T-helper 17 cell (primary cell): ENCODE measurements around the gene CD69. TPM values are rescaled to one million over a fixed set of nuclear protein-coding genes. Genes with fewer than 3 reads are reported as not detected.
A peak's percentile ranks its signal among the peaks of the same experiment; 100 is the strongest.
"Not testable (repeated sequence)": the region's sequence is repeated elsewhere in the genome, so short reads cannot be mapped to it uniquely, and the experiment has no call there.

ENCODE experiments used
- ATAC-seq: fragments of 150-1000 bp; cut with Tn5 transposase; 2 replicates; pipeline ENCODE4 v1.10.0; 2021; ENCODE audit warnings: mild to moderate bottlenecking, moderate library complexity
- DNase-seq, 3 donors: peaks; one replicate each; pipeline versions ENCODE4 v3.0.0 to v3.0.0-alpha.2; 2020 to 2021
- H3K9me3 ChIP-seq: one replicate; pipeline ENCODE4 v1.7.0; 2013; ENCODE audit warnings: low read length, mild to moderate bottlenecking; ENCODE audit not compliant: control insufficient read depth, poor library complexity, severe bottlenecking
- H3K27ac Mint-ChIP-seq: one replicate; pipeline ENCODE4 v1.8.0; 2022; ENCODE audit warnings: mild to moderate bottlenecking, moderate library complexity, mixed read lengths
- H3K27me3 Mint-ChIP-seq: one replicate; pipeline ENCODE4 v1.8.0; 2022; ENCODE audit warnings: mixed read lengths
- H3K36me3 Mint-ChIP-seq: one replicate; pipeline ENCODE4 v1.8.0; 2022; ENCODE audit warnings: low read depth, mixed read lengths
- H3K4me1 Mint-ChIP-seq: one replicate; pipeline ENCODE4 v1.8.0; 2022; ENCODE audit warnings: mild to moderate bottlenecking, mixed read lengths
- H3K4me3 Mint-ChIP-seq: one replicate; pipeline ENCODE4 v1.8.0; 2022; ENCODE audit warnings: mild to moderate bottlenecking, moderate library complexity, mixed read lengths
- total RNA-seq, 4 donors: library from RNA in 2 of 4; stranded (reverse) in 2 of 4; gene quantifications; one replicate each; pipeline ENCODE4 v1.2.3 and lab custom pipeline; 2022 to 2026

The CD69 gene
- total RNA-seq, 2 donors from 2014 or later = 1,001 to 1,104 TPM

DNA sequence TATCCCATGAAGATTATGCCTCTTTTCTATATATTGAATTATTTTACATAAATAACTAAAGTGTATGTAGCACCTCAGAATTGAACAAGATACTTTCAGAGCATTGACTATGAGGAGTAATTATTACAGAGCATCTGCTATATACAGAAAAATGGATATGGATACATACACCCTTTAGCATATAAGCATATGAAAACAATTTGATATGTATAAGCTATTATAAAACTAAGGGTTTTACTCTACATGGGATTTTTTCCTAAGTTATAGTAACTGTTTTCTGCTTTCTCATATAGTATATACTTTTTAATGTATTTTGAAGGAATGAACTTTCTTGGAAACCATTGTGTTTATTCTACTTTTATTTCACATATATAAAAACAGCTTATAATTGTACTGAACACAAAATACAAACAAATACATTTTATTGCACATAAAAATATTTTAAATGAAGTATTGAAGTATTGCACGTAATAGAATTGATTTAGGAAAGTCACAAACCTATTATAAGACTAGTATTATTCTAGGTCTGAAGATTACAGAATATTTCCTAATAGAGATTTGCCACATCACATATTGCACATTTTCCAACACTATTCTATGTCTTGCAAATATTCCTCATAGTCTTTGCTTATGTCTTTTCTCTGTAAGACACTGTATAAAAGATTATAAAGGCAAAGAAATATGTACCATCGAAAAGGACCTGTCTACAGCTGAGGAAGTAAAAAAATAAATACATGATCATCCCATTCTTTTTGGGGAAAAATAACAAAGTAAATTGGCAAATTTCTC, 8.4 kb downstream of the CD69 start:
- peak; percentile 29 for ATAC-seq
- Mint-ChIP-seq H3K27ac (peak overlapping the region; percentile 99), H3K4me3 (peak overlapping the region; percentile 78), H3K4me1 (peaks cover 43% of the 10 kb centered on the region), H3K36me3 (peaks cover 15% of the 10 kb centered on the region), H3K27me3 (no peaks in the 10 kb centered on the region)
- DNase-seq = no peak
- no peaks in the 10 kb centered on the region for H3K9me3 ChIP-seq

DNA sequence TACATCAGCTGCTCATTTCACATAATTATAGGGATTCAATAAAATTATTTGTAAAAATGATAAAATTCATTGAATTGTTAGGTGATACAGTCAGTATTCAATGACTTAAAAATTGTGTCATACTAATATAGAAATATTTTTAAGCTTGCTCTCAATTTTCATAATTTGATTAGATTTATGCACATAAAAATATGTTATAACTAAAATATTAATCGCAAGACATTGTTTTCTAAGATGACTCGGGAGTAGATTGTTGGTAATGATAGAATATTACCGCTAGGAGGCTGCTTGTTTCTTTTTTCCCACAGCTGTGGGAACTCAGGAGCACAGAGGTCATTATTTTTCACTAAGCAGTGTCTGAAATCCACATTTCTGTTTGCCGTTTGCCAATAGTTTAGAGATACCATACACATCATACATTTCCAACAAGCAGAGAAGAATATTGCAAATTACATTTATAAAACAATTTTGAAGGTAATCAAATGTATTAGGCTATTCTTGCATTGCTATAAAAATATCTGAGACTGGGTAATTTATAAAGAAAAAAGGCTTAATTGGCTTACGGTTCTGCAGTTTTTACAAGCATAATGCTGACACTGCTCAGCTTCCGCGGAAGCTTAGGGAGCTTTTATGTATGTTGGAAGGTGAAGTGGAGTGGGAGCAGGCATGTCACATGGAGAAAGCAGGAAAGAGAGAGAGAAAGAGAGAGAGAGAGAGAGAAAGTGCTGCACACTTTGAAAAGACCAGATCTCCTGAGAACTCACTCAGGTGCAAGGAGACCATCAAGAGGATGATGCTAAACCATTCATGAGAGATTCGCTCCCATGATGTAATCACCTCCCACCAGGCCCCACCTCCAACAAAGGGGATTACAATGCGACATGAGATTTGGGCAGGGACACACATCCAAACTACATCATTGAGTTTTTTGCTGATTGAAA, 9.2 kb downstream of the CD69 start:
- no peaks in the 10 kb centered on the region for H3K9me3 ChIP-seq
- DNase-seq = peak in 2 of 3 donors; percentile 36 to 38
- Mint-ChIP-seq H3K4me1 (peaks cover 41% of the 10 kb centered on the region), H3K4me3 (peak overlapping the region; percentile 78), H3K27ac (peak overlapping the region; percentile 99), H3K36me3 (peaks cover 15% of the 10 kb centered on the region), H3K27me3 (no peaks in the 10 kb centered on the region)
- peak; percentile 61 for ATAC-seq

DNA sequence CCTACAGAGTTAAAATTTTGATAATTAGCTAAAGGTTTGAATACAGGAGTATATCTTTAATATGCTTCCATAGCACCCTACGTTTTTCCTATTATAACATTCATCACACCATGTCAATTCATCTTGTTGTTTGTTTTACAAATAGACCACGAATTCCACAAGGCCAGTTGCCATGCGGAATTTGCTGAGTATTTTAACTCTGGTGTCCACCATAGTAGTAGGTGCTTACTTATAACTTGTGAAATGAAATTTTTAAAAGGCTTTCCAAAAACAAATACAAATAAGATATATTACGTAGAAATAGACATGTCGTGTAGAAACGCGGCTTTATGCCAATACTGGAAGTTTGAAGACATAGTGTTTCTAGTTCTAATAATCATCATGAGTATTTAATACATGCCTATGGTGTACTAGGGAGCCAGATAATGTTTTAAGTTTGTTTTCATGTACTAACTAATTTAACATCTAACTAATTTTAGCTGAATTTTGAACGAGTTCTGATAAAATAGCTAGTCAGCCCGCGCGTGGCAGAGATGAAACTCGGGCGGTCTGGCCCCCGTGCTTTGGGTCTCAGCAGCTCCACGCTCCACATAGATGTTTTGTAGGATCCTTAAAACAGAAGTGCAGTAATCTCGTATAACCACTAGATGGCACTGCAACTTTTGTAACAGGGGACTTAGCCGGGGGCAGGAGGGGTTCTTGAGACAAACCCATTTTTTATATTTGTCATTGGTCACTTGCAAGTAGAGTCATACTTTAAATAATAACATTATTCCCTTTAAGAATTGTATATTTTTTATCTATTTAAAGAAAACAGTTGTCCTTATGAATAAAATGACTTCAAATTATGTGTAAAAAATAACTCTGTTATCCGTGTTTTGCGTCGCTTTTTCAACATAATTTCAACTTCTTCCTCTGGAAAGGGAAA, 10.2 kb downstream of the CD69 start:
- H3K36me3 Mint-ChIP-seq = peaks cover 12% of the 10 kb centered on the region
- no peaks in the 10 kb centered on the region for H3K9me3 ChIP-seq
- ATAC-seq = peak; percentile 63
- H3K4me3 Mint-ChIP-seq = peak overlapping the region; percentile 59
- peaks cover 35% of the 10 kb centered on the region for H3K4me1 Mint-ChIP-seq
- H3K27ac Mint-ChIP-seq = peak overlapping the region; percentile 99
- H3K27me3 Mint-ChIP-seq = no peaks in the 10 kb centered on the region
- DNase-seq = peak in 1 of 3 donors; percentile 27

DNA sequence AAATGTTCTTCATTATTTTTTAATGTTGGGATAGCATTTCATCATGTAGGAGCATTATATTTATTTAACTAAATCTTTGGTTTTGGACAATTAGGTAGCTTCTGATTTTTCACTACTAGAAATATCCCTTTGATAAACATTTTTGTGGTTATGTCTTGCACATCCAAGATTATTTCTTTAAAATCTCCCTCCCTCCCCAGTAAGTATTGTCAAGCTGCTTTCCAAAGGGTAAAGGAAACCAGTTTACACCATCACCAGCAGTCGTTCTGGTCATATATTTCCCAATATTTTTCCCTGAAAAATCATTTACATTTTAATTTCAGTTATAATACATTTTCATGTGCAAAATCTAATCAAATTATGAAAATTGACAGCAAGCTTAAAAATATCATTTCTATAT, 11.1 kb downstream of the CD69 start:
- no peak for DNase-seq

DNA sequence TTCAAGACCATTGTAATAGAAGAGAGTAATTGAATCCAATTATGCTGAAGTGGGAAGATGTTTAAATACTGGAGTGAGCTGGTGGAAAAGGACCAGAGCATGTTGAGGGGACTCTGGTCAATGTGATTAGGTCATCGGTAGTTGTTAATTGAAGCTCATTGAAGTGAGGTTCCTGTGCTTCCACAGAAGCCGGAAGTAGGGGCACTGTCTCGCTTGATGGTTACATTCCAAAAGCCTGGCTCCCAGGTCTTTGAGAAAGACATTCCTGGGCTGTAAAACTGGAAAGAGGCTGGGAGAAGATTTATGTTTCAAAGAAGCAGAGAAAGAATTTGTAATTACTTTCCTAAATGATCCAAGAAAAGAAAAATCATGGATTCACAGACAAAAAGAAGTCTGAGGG, 15.5 kb downstream of the CD69 start:
- no peaks in the 10 kb centered on the region for H3K27me3 Mint-ChIP-seq
- ATAC-seq (no peak), DNase-seq (no peak)
- no peaks in the 10 kb centered on the region for H3K9me3 ChIP-seq
- H3K27ac Mint-ChIP-seq = no peak overlapping the region
- H3K4me3 Mint-ChIP-seq = no peak overlapping the region
- peaks cover 34% of the 10 kb centered on the region for H3K4me1 Mint-ChIP-seq
- no peaks in the 10 kb centered on the region for H3K36me3 Mint-ChIP-seq

More for the DNA sequence above, 11.1 kb downstream of the CD69 start:
- Mint-ChIP-seq H3K4me1 (peaks cover 34% of the 10 kb centered on the region), H3K4me3 (no peak overlapping the region), H3K27ac (peak overlapping the region; percentile 99), H3K27me3 (no peaks in the 10 kb centered on the region), H3K36me3 (peaks cover 9% of the 10 kb centered on the region)
- no peak for ATAC-seq
- H3K9me3 ChIP-seq = no peaks in the 10 kb centered on the region

DNA sequence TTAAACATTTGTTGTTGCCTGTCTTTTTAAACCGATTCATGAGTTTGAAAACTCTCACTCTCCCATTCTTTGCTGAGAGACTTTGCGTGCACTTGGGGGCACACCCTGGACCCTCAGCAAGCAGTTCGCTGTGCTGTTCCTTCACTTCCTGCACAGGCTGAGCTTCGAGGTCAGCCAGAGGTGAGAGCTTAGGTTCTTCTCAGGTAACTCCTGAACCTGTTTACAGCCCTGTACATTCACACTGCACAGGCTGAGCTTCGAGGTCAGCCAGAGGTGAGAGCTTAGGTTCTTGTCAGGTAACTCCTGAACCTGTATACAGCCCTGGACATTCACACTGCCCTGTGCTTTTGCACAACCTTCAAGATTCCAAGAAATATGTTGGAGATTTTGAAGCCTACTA, 18.0 kb downstream of the CD69 start:
- no peaks in the 10 kb centered on the region for H3K9me3 ChIP-seq
- Mint-ChIP-seq H3K27ac (peak overlapping the region; percentile 97), H3K27me3 (no peaks in the 10 kb centered on the region), H3K36me3 (no peaks in the 10 kb centered on the region), H3K4me3 (peak overlapping the region; percentile 90), H3K4me1 (peaks cover 33% of the 10 kb centered on the region)
- DNase-seq (no peak), ATAC-seq (peak; percentile 69)

DNA sequence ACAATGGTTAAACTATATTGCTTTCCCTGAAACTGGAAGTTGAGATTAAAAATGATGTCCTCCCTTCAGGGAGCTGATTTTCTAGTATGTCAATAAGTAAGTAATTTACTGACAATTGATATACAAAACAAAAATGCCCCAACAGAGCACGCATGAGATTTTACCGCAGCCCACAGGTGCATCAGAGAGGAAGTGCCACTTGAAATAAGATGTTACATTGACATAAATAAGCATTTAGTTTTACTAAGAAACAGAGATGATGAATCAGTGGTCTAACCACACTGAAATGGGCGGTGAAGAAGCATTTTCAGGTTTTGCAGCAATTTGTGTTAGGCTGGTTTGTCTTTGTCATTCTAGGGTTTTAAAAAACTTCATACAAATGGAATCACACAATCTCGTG, 19.0 kb downstream of the CD69 start:
- peak; percentile 26 to 64 (median 53) for DNase-seq
- Mint-ChIP-seq H3K36me3 (no peaks in the 10 kb centered on the region), H3K27ac (peak overlapping the region; percentile 97), H3K4me1 (peaks cover 33% of the 10 kb centered on the region), H3K4me3 (peak overlapping the region; percentile 90), H3K27me3 (no peaks in the 10 kb centered on the region)
- H3K9me3 ChIP-seq = no peaks in the 10 kb centered on the region
- peak; percentile 83 for ATAC-seq

DNA sequence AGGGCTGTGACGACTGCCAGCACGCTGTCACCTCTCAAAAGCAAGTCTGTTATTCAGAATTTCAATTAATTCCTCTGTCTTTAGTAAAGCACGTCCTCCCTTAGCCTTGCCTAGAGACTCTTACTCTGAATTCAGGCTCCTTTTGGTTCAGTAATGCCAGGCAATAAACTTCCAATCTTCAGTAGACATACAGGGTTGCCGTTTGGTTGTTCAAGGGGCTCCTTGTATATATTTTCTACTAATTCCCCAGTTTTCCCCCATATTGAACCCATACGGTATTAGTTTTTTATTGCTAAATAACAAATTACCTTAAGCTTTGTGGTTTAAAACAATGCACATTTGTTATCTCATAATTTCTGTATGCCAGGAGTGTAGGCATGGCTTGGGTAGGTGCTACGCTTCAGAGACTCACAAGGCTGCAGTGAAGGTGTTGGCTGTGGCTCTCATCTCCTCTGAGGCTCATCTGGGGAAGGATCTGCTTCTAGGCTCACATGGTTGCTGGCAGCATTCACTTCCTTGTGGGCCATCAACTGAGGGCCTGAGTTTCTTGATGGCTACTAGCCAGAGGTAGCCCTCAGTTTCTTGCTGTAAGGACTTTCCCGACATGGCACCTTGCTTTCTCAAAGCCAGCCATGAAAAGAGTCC, 20.5 kb downstream of the CD69 start:
- Mint-ChIP-seq H3K4me1 (peaks cover 38% of the 10 kb centered on the region), H3K4me3 (peak overlapping the region; percentile 7), H3K27ac (peak overlapping the region; percentile 81), H3K27me3 (no peaks in the 10 kb centered on the region), H3K36me3 (no peaks in the 10 kb centered on the region)
- no peaks in the 10 kb centered on the region for H3K9me3 ChIP-seq
- ATAC-seq = no peak
- DNase-seq = no peak

DNA sequence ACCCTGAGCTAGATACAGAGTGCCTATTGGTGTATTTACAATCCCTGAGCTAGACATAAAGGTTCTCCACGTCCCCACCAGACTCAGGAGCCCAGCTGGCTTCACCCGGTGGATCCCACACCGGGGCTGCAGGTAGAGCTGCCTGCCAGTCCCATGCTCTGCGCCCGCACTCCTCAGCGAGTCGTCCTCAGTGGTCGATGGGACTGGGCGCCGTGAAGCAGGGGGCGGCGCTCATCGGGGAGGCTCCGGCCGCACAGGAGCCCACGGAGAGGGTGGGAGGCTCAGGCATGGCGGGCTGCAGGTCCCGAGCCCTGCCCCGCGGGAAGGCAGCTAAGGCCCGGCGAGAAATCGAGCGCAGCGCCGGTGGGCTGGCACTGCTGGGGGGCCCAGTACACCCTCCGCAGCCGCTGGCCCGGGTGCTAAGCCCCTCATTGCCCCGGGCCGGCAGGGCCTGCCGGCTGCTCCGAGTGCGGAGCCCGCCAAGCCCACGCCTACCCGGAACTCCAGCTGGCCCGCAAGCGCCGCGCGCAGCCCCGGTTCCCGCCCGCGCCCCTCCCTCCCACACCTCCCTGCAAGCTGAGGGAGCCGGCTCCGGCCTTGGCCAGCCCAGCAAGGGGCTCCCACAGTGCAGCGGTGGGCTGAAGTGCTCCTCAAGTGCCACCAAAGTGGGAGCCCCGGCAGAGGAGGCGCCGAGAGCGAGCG, 21.1 kb downstream of the CD69 start:
- ATAC-seq, H3K9me3 ChIP-seq, H3K27me3 Mint-ChIP-seq, H3K36me3 Mint-ChIP-seq, DNase-seq: not testable (repeated sequence)
- peak overlapping the region; percentile 95 for H3K27ac Mint-ChIP-seq
- peak overlapping the region; percentile 25 for H3K4me3 Mint-ChIP-seq
- peaks cover 34% of the 10 kb centered on the region for H3K4me1 Mint-ChIP-seq

DNA sequence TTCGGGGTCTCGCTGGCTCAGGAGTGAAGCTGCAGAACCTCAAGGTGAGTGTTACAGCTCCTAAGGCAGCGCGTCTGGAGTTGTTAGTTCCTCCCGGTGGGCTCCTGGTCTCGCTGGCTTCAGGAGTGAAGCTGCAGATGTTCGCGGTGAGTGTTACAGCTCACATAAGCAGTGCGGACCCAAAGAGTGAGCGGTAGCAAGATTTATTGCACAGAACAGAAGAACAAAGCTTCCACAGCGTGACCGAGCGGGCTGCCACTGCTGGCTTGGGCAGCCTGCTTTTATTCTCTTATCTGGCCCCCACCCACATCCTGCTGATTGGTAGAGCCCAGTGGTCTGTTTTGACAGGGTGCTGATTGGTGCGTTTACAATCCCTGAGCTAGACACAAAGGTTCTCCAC, 21.8 kb downstream of the CD69 start:
- Mint-ChIP-seq H3K4me3 (peak overlapping the region; percentile 25), H3K4me1 (peaks cover 34% of the 10 kb centered on the region), H3K27ac (peak overlapping the region; percentile 95)
- not testable (repeated sequence) for H3K27me3 Mint-ChIP-seq, ATAC-seq, H3K9me3 ChIP-seq, H3K36me3 Mint-ChIP-seq, DNase-seq

DNA sequence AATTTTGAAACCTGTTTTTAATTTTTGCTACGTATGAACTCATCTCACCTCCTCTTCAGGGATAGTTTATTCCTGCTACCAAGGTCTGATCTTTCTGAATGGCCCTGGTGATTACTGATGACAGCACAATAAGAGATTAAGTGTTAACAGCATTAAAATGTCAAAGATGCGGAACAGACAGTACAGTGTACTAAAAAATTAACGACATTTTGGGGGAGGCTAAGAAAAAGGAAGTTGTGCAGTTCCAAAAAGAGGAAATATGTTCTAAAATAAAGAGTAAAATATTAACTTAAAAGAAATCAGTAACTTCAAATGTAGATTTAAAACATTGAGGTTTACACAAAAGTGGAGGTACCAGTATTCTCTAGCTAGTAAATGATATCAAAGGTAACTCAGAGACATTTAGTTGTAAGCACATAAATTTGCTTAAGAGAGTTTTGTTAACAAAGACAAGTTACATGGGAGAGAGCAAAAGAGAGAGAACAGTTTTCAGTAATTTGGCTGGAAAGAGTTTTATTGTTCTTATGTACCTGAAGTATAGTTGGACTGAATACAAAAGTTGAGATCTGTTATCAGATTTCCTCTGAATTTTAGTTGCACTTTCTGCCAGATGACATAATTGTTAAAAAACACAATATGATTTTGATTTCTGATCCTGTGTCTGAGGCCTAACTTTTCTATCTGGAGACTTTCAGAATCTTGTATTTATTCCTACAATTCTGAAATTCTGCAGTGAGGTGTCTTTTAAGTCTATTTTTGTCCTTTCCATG, 23.6 kb downstream of the CD69 start:
- ATAC-seq = no peak
- H3K27me3 Mint-ChIP-seq = no peaks in the 10 kb centered on the region
- H3K27ac Mint-ChIP-seq = peak overlapping the region; percentile 95
- peaks cover 27% of the 10 kb centered on the region for H3K4me1 Mint-ChIP-seq
- H3K9me3 ChIP-seq = no peaks in the 10 kb centered on the region
- H3K4me3 Mint-ChIP-seq = peak overlapping the region; percentile 42
- no peaks in the 10 kb centered on the region for H3K36me3 Mint-ChIP-seq
- DNase-seq = no peak
